Muscle layer of duodenum (tissue), 2 donors: ENCODE results near the gene TMEFF1.

Source experiments
- H3K27ac ChIP-seq: one replicate; pipeline ENCODE4 v1.7.0; 2013; ENCODE audit warnings: mild to moderate bottlenecking, low read length
- H3K27me3 ChIP-seq: one replicate; pipeline ENCODE4 v1.7.0; 2013; ENCODE audit warnings: low read depth, mild to moderate bottlenecking, control low read depth, low read length
- H3K36me3 ChIP-seq, 2 donors: one replicate each; pipeline ENCODE4 v1.7.0; 2013; ENCODE audit warnings: low read length in 2 of 2, control low read depth in 1 of 2, mild to moderate bottlenecking in 1 of 2; ENCODE audit not compliant: insufficient read depth in 2 of 2, control insufficient read depth in 1 of 2
- H3K4me1 ChIP-seq, 2 donors: one replicate each; pipeline ENCODE4 v1.7.0; 2013; ENCODE audit warnings: low read length in 2 of 2, mild to moderate bottlenecking in 2 of 2, control low read depth in 1 of 2, moderate library complexity in 1 of 2; ENCODE audit not compliant: insufficient read depth in 2 of 2, control insufficient read depth in 1 of 2
- H3K4me3 ChIP-seq, 2 donors: one replicate each; pipeline ENCODE4 v1.7.0; 2013; ENCODE audit warnings: low read length in 2 of 2, low read depth in 1 of 2, mild to moderate bottlenecking in 1 of 2
- H3K9me3 ChIP-seq, 2 donors: one replicate each; pipeline ENCODE4 v1.7.0; 2013; ENCODE audit warnings: low read length in 2 of 2, control low read depth in 1 of 2, mild to moderate bottlenecking in 1 of 2; ENCODE audit not compliant: control insufficient read depth in 1 of 2
- donor health status: healthy.

Gene TMEFF1

DNA sequence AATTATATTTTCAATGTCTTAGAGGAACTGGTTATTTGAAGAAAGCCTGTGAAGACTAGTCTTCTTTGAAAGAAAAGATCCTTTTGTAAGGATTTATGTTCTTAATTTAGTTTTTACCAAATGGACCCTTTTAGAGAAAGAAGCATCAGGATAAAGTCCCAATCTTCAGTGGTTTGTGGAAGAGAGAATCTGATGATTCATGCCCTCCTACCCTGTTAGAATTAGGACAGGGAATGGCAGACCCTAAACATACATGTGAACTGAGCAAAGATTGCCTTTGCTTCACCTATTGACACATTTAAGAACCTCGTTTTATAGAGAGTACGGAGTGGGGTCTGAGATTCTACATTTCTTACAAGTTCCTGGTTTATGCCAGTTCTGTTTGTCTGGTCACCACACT is 20.1 kb upstream of the TMEFF1 start:
- Histone ChIP-seq H3K27me3 (no peaks in the 10 kb centered on the region), H3K9me3 (peaks cover 0 to 2% of the 10 kb centered on the region in 2 donors), H3K36me3 (peaks cover 6 to 31% of the 10 kb centered on the region in 2 donors), H3K4me3 (no peak overlapping the region), H3K4me1 (no peaks in the 10 kb centered on the region), H3K27ac (no peak overlapping the region)

- Histone ChIP-seq H3K36me3 (peaks cover 6 to 31% of the 10 kb centered on the region in 2 donors), H3K27me3 (no peaks in the 10 kb centered on the region), H3K4me3 (no peak overlapping the region), H3K9me3 (peaks cover 0 to 2% of the 10 kb centered on the region in 2 donors), H3K4me1 (no peaks in the 10 kb centered on the region), H3K27ac (no peak overlapping the region)
These were observed 17.5 kb upstream of the TMEFF1 start for GRCh38 chr9:100455470-100455869.

DNA sequence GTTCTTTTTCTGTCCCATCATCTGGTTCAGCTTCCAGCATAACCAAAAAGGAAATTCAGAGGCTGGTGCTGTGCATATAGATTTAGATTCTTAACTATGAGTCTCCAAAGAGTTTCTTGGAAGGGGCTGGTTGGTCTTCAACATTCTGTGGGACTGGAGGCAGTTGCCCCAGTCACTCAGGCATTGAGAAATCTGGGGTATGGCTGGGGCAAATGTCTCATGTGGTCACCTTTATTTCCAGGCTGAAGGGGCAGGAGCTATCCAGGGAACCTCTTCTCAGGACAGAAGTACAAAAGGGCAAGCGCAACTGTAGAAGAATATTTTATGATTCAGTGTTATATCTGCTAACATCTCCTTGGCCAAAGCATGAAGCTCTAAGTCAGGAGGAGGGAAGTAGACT is 15.4 kb upstream of the TMEFF1 start:
- Histone ChIP-seq H3K27me3 (no peaks in the 10 kb centered on the region), H3K9me3 (peaks cover 0 to 2% of the 10 kb centered on the region in 2 donors), H3K4me3 (no peak overlapping the region), H3K27ac (no peak overlapping the region), H3K36me3 (peaks cover 6 to 12% of the 10 kb centered on the region in 2 donors), H3K4me1 (no peaks in the 10 kb centered on the region)

- Histone ChIP-seq H3K4me3 (no peak overlapping the region), H3K27me3 (no peaks in the 10 kb centered on the region), H3K27ac (no peak overlapping the region), H3K9me3 (no peaks in the 10 kb centered on the region), H3K36me3 (no peaks in the 10 kb centered on the region), H3K4me1 (no peaks in the 10 kb centered on the region)
These were observed 13.0 kb upstream of the TMEFF1 start for GRCh38 chr9:100459963-100460362.

- no peaks in the 10 kb centered on the region for H3K9me3 ChIP-seq
- H3K27me3 ChIP-seq = no peaks in the 10 kb centered on the region
- no peak overlapping the region for H3K4me3 ChIP-seq
- H3K27ac ChIP-seq = no peak overlapping the region
- no peaks in the 10 kb centered on the region for H3K36me3 ChIP-seq
- no peaks in the 10 kb centered on the region for H3K4me1 ChIP-seq
These were observed 7.7 kb upstream of the TMEFF1 start for GRCh38 chr9:100465274-100465673.

- no peaks in the 10 kb centered on the region for H3K9me3 ChIP-seq
- no peaks in the 10 kb centered on the region for H3K36me3 ChIP-seq
- H3K4me3 ChIP-seq = no peak overlapping the region
- H3K4me1 ChIP-seq = no peaks in the 10 kb centered on the region
- H3K27ac ChIP-seq = no peak overlapping the region
- no peaks in the 10 kb centered on the region for H3K27me3 ChIP-seq
These were observed 7.2 kb upstream of the TMEFF1 start for GRCh38 chr9:100465761-100466160.

DNA sequence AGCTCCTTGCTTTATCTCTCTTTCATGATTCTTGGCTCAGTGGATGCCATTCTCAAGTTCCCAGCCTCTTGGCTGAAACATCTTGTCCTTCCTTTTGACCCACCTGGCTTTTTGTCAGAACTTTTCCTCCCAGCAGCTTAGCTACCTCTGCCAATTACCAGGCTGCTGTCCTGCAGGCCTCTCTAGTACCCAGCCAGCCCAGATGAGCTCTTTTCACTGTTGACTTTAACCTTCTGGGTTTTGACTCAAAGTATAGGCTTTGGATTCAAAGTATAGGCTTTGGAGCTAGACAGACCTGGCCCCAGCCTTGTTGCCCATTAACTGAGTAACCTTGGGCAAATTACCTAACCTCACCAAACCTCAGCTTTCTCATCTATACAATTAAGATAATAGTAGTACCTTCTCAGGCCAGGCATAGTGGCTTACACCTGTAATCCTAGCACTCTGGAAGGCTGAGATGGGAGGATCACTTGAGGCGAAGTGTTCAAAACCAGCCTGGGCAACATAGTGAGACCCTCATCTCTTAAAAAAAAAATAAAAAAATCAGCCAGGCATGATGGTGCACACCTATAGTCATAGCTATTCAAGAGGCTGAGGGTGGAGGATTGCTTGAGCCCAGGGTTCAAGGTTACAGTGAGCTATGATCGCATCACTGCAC is 6.6 kb upstream of the TMEFF1 start:
- Histone ChIP-seq H3K27ac (no peak overlapping the region), H3K36me3 (no peaks in the 10 kb centered on the region), H3K4me3 (no peak overlapping the region), H3K27me3 (no peaks in the 10 kb centered on the region), H3K4me1 (no peaks in the 10 kb centered on the region), H3K9me3 (no peaks in the 10 kb centered on the region)

DNA sequence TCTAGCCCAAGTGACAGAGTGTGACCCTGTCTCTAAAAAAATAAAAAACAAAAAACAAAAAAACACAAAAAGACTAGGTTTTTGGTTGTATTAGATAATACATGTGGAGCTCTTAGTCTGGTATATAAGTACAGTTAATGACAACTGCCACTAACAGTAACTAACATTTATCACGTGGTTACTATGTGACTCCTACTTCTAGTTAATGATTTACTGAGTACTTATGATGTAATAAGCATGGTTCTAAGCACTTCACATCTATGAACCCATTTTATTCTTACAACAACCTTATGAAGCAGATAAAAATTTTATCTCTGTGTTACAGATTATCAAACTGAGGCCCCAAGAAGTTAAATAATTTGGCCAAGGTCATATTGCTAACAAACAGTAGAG is 6.1 kb upstream of the TMEFF1 start:
- H3K9me3 ChIP-seq = no peaks in the 10 kb centered on the region
- H3K27ac ChIP-seq = no peak overlapping the region
- no peaks in the 10 kb centered on the region for H3K27me3 ChIP-seq
- no peaks in the 10 kb centered on the region for H3K36me3 ChIP-seq
- no peaks in the 10 kb centered on the region for H3K4me1 ChIP-seq
- no peak overlapping the region for H3K4me3 ChIP-seq

DNA sequence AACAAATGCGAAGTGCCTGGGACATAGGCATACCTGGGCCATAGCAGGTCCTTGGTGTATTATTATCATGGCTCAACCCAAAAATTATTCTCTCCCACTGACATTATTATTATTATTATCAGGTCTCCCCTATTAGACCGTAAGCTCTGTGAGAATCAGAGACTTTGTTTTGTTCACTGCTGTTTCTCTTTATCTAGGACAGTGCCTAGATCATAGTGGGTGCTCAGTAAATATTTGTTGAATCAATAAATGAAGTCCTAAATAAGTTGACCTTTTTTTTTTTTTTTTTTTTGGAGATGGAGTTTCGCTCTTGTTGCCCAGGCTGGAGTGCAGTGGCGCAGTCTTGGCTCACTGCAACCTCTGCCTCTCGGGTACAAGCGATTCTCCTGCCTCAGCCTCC is 4.9 kb upstream of the TMEFF1 start:
- Histone ChIP-seq H3K27me3 (no peaks in the 10 kb centered on the region), H3K4me3 (no peak overlapping the region), H3K27ac (no peak overlapping the region), H3K36me3 (no peaks in the 10 kb centered on the region), H3K4me1 (no peaks in the 10 kb centered on the region), H3K9me3 (no peaks in the 10 kb centered on the region)

DNA sequence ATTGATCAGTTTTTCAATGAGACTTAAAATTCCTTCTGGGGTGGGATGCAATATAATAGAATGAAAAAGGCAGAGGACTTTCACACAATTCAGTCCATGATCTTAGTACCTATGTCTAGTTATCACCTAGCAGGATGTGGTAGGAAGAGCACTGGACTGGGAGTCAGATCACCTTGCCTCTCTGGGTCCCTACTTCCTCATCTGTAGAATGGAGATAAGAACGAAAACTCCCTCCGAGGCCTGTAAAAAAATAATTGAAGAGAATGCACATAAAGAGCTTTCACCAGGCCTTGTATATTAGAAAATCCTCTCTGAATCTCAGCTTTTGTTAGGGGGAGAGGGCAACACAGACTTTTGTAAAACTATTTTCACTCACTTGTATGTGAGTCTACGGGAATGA is 681 bp upstream of the TMEFF1 start:
- Histone ChIP-seq H3K36me3 (no peaks in the 10 kb centered on the region), H3K27me3 (no peaks in the 10 kb centered on the region), H3K4me3 (peak overlapping the region in 1 of 2 donors; percentile 49), H3K27ac (no peak overlapping the region), H3K9me3 (no peaks in the 10 kb centered on the region), H3K4me1 (peaks cover 0 to 5% of the 10 kb centered on the region in 2 donors)

DNA sequence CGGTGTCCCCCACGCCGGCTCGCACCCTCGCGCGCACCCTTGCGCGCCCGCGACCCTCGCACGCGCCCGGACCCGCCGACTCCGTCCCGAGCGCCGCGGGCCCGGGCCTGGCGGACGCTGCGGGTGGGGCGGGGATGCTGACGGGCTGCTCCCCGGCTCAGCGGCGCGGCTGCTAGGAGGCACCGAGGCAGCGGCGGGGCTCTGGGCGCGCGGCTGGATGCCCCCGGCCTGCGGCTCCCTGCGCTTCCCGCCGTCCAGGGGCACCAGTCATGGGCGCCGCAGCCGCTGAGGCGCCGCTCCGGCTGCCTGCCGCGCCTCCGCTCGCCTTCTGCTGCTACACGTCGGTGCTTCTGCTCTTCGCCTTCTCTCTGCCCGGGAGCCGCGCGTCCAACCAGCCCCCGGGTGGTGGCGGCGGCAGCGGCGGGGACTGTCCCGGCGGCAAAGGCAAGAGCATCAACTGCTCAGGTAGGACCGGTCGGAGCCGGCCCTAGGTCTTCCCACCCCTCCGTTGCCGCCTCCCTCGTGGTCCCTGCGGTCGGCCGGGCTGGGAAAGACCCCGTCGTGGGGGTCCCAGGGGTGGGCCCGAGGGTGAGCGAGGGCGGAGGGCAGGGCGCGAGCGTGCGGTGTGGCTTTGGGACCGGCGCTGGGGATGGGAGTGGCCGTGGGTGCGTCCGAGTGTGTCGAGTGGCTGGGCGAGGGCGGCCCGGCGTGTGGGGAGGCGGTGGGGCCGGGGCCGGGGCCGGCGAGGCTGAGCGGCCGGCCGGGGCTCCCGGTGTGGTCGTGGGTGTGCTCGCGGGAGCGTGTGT is 530 bp downstream of the TMEFF1 start:
- Histone ChIP-seq H3K27ac (no peak overlapping the region), H3K4me1 (peaks cover 0 to 5% of the 10 kb centered on the region in 2 donors), H3K4me3 (peak overlapping the region in 1 of 2 donors; percentile 81), H3K9me3 (no peaks in the 10 kb centered on the region), H3K27me3 (no peaks in the 10 kb centered on the region), H3K36me3 (no peaks in the 10 kb centered on the region)
